Measurements from ENCODE around the gene OOSP4B.
"Not testable (repeated sequence)": the region's sequence is repeated elsewhere in the genome, so short reads cannot be mapped to it uniquely, and the experiment has no call there.

Gene OOSP4B

DNA sequence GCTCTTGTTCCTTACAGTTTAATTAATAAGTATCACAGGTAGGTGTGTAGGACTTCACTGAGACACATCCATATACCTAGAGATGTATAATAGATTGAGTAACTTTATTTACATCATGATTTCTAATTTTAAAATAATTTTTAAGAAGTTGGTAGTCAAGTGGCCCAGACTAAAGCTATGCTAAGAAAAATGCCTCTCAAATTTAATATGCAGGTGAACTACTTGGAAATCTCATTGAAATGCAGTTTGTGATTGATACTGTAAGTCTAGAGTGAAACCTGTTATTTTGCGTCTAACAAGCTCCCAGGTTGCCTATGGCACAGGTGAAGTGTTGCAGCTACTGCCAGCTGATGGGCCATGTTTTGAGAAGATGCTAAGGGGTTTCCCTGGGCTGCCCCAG lies at the start of gene OOSP4B:
OOSP4B (plus strand) TSS at position 301 of the 400 bp plus-strand sequence.
- no peak for DNase-seq

GRCh38 chr11:59967677-59968394 lies 49.1 kb upstream of the OOSP4B start:
- DNase-seq, result no peak

DNA sequence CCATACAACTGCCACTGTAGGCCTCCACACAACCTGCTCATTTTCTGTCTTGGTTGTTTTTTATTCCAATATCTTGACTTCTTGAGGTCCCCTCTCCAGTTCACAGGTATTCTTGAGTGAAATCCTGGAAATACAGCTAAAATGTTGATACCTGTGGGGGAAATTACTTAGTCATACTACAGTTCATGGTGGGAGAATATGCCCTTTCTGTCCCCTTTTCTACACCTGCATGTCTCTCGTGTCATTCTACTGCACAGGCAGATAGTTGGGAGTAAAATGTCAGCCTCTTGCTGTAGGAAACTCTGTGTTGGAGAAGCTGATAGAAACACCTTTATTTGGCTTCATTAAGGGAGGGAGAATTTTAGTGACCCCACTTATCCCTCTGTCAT lies 48.6 kb upstream of the OOSP4B start:
- no peak for DNase-seq

- no peak for DNase-seq
Observed at GRCh38 chr11:59973097-59973496, 43.9 kb upstream of the OOSP4B start.

- DNase-seq, result no peak
Observed at GRCh38 chr11:59981106-59981770, 35.7 kb upstream of the OOSP4B start.

GRCh38 chr11:59982037-59982436 lies 34.9 kb upstream of the OOSP4B start:
- DNase-seq, result not testable (repeated sequence)

- no peak for DNase-seq
Observed at GRCh38 chr11:59983212-59983611, 33.8 kb upstream of the OOSP4B start.

DNA sequence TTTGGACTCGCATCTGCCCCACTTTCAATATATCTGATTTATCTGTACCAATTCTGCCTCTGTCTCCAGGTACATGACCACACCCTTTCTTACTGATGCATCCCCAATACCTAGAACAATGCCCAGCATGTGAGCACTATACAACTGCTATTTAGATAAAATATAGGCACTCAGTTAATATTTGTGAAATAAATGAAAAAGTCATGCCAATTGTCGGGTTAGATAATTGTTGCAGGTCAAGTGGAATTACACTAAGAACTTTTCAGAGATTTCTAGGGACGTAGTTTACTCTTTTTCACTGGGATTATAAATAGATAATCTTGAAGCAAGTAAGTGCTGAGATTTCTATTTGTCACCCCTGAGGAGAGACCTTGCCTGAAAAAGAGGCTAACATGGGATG lies 32.6 kb upstream of the OOSP4B start:
- DNase-seq, result no peak

GRCh38 chr11:59990421-59990820 lies 26.6 kb upstream of the OOSP4B start:
- DNase-seq, result no peak

- DNase-seq, result no peak
Observed at GRCh38 chr11:59992425-59992824, 24.6 kb upstream of the OOSP4B start.

DNA sequence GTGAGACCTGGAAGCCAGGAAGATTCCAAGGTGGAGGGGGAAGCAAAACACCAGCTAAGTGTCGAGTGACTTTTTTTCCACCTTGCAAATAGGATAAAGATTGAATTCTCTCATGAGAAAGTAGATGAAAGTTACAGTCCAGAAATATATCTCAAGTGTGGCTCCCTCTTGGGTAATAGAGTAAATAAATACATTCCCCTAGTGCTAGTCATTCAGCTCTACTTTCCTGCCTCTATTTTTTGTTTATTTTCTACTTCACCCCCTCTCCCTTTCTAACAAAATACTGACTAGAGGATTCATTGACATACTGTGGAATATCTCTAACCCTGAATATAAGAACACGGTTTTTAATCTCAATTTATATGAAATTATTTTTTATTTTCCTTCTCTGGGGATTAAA lies 19.2 kb upstream of the OOSP4B start:
- no peak for DNase-seq

- DNase-seq, result no peak
Observed at GRCh38 chr11:59999691-60000090, 17.3 kb upstream of the OOSP4B start.

- no peak for DNase-seq
Observed at GRCh38 chr11:60003729-60004128, 13.3 kb upstream of the OOSP4B start.

GRCh38 chr11:60005360-60005759 lies 11.6 kb upstream of the OOSP4B start:
- DNase-seq, result no peak

DNA sequence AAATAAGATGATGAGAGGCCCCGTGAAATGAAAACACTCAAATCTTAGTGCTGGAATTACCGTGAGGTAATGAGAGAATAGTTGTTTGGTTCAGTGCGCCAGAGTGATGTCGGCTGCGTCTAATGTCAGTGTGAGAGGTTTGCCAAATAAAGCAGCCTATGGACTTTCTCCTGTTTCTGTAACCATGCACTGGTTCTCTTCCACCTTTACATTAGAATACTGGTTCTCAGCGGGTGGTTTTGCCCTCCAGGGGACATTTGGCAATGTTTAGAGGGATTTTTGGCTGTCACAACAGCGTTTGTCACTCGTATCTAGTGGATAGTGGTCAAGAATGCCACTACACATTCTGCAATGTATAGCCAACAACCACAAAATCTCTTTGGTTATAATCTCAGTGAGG lies 1.1 kb downstream of the OOSP4B start:
- no peak for DNase-seq

DNA sequence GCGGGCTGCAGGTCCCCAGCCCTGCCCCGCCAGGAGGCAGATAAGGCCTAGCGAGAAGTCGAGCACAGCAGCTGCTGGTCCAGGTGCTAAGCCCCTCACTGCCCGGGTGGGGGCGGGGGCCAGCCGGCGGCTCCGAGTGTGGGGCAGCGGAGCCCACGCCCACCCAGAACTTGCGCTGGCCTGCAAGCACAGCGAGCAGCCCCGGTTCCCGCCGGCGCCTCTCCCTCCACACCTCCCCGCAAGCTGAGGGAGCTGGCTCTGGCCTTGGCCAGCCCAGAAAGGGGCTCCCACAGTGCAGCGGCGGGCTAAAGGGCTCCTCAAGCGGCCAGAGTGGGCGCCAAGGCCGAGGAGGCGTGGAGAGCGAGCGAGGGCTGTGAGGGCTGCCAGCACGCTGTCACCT lies 3.4 kb downstream of the OOSP4B start:
- DNase-seq, result not testable (repeated sequence)

GRCh38 chr11:60029015-60029632 lies 12.1 kb downstream of the OOSP4B start:
- DNase-seq, result no peak

- DNase-seq, result no peak
Observed at GRCh38 chr11:60040109-60040508, 23.1 kb downstream of the OOSP4B start, which contains the start of gene OOSP2. TSS of gene OOSP2 (plus strand) at chr11:60040409. CDS start at chr11:60040460, 51 bp downstream.

GRCh38 chr11:60050422-60050821 lies 33.4 kb downstream of the OOSP4B start:
- DNase-seq, result not testable (repeated sequence)

- DNase-seq, result not testable (repeated sequence)
Observed at GRCh38 chr11:60050839-60051238, 33.9 kb downstream of the OOSP4B start.

- DNase-seq, result no peak
Observed at GRCh38 chr11:60056349-60056969, 39.5 kb downstream of the OOSP4B start, which contains the start of gene MS4A3. TSS of gene MS4A3 (plus strand) at chr11:60056665. CDS start at chr11:60061161, 4,496 bp downstream.

DNA sequence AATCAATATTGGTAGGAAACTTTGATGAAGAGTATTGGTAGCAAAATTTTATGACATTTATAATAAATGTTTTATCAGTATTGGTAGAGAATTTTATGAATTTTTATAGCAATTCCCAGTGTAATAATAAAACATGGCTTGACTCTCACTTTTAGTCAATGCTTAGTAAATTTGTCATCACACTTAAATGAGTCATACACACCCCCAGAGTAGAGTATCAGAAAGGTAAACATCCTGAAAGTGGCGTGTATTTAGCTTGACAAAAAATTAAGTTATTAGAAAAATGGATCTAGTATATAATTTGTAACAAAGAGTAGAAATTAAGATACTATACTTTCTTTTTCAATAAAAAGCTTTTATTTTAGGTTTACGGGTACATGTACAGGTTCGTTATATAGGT lies 42.1 kb downstream of the OOSP4B start:
- DNase-seq, result no peak

- no peak for DNase-seq
Observed at GRCh38 chr11:60059521-60060240, 42.7 kb downstream of the OOSP4B start.

All from femur (tissue), 1 donor.